Type B pancreatic cell (in vitro differentiated cells): ENCODE measurements around the gene RAB6C. TPM values are rescaled to one million over a fixed set of nuclear protein-coding genes. Genes with fewer than 3 reads are reported as not detected.
"Not testable (repeated sequence)": the region's sequence is repeated elsewhere in the genome, so short reads cannot be mapped to it uniquely, and the experiment has no call there.

Source experiments
- DNase-seq: peaks from one replicate; pipeline ENCODE4 v3.0.0; 2021; ENCODE audit warnings: mixed read lengths; ENCODE audit not compliant: unreplicated experiment; ENCODE audit errors: extremely low spot score
- H3K27ac Mint-ChIP-seq: 2 replicates; pipeline ENCODE4 v1.8.0; 2021; ENCODE audit warnings: mild to moderate bottlenecking, mixed read lengths
- H3K27me3 Mint-ChIP-seq: 2 replicates; pipeline ENCODE4 v1.8.0; 2021; ENCODE audit warnings: mixed read lengths
- H3K36me3 Mint-ChIP-seq: 2 replicates; pipeline ENCODE4 v1.8.0; 2021; ENCODE audit warnings: mixed read lengths
- H3K4me1 Mint-ChIP-seq: one replicate; pipeline ENCODE4 v1.8.0; 2021; ENCODE audit warnings: mixed read lengths; ENCODE audit not compliant: unreplicated experiment
- H3K4me3 Mint-ChIP-seq: 2 replicates; pipeline ENCODE4 v1.8.0; 2021; ENCODE audit warnings: mild to moderate bottlenecking, mixed read lengths
- H3K9me3 Mint-ChIP-seq: 2 replicates; pipeline ENCODE4 v1.8.0; 2021; ENCODE audit warnings: mixed read lengths
- CTCF ChIP-seq: fragments of 200-600 bp; sonication (generic); conservative IDR thresholded peaks from 2 replicates; pipeline ENCODE4 v1.5.0; 2021; ENCODE audit warnings: antibody characterized with exemption, mild to moderate bottlenecking
- total RNA-seq: library from RNA; stranded (reverse); gene quantifications from 2 replicates; pipeline ENCODE4 v1.2.1, GENCODE V29; 2021; ENCODE audit warnings: low replicate concordance

Gene RAB6C
- total RNA-seq, 1 donor from 2014 or later, result 0.29 TPM

GRCh38 chr2:129945557-129945956 is 33.9 kb upstream of the RAB6C start:
- no peak for TF ChIP-seq CTCF
- H3K27ac Mint-ChIP-seq, result no peak overlapping the region

GRCh38 chr2:129947712-129948111 is 31.8 kb upstream of the RAB6C start:
- H3K36me3 Mint-ChIP-seq, H3K27me3 Mint-ChIP-seq, H3K27ac Mint-ChIP-seq, H3K4me3 Mint-ChIP-seq, H3K4me1 Mint-ChIP-seq, DNase-seq, H3K9me3 Mint-ChIP-seq: not testable (repeated sequence)

More at GRCh38 chr2:129945557-129945956, 33.9 kb upstream of the RAB6C start:
- no peak for DNase-seq
- H3K36me3 Mint-ChIP-seq, result no peaks in the 10 kb centered on the region
- no peaks in the 10 kb centered on the region for H3K9me3 Mint-ChIP-seq
- H3K4me3 Mint-ChIP-seq, result no peak overlapping the region
- no peaks in the 10 kb centered on the region for H3K4me1 Mint-ChIP-seq
- peaks cover 3% of the 10 kb centered on the region for H3K27me3 Mint-ChIP-seq

GRCh38 chr2:129956171-129956570 is 23.3 kb upstream of the RAB6C start:
- H3K36me3 Mint-ChIP-seq, H3K4me3 Mint-ChIP-seq, DNase-seq, H3K4me1 Mint-ChIP-seq, H3K27ac Mint-ChIP-seq, H3K27me3 Mint-ChIP-seq, H3K9me3 Mint-ChIP-seq: not testable (repeated sequence)

GRCh38 chr2:129957891-129958290 is 21.6 kb upstream of the RAB6C start:
- no peaks in the 10 kb centered on the region for H3K9me3 Mint-ChIP-seq
- H3K27me3 Mint-ChIP-seq, result peaks cover 4% of the 10 kb centered on the region
- H3K36me3 Mint-ChIP-seq, result no peaks in the 10 kb centered on the region
- no peak for TF ChIP-seq CTCF
- no peak for DNase-seq
- H3K27ac Mint-ChIP-seq, result no peak overlapping the region
- H3K4me1 Mint-ChIP-seq, result peaks cover 4% of the 10 kb centered on the region
- no peak overlapping the region for H3K4me3 Mint-ChIP-seq

GRCh38 chr2:129958736-129959135 is 20.7 kb upstream of the RAB6C start:
- not testable (repeated sequence) for DNase-seq, H3K27ac Mint-ChIP-seq, H3K9me3 Mint-ChIP-seq, H3K4me1 Mint-ChIP-seq, H3K4me3 Mint-ChIP-seq, H3K36me3 Mint-ChIP-seq, H3K27me3 Mint-ChIP-seq

- not testable (repeated sequence) for H3K36me3 Mint-ChIP-seq, H3K4me3 Mint-ChIP-seq, DNase-seq, H3K27ac Mint-ChIP-seq, H3K9me3 Mint-ChIP-seq, H3K4me1 Mint-ChIP-seq
- peaks cover 26% of the 10 kb centered on the region for H3K27me3 Mint-ChIP-seq
These were observed 10.9 kb upstream of the RAB6C start for GRCh38 chr2:129968605-129969004.

- H3K4me3 Mint-ChIP-seq, result no peak overlapping the region
- H3K27ac Mint-ChIP-seq, result no peak overlapping the region
- H3K4me1 Mint-ChIP-seq, result no peaks in the 10 kb centered on the region
- no peaks in the 10 kb centered on the region for H3K36me3 Mint-ChIP-seq
- H3K9me3 Mint-ChIP-seq, result no peaks in the 10 kb centered on the region
- no peak for DNase-seq
- no peak for TF ChIP-seq CTCF
- H3K27me3 Mint-ChIP-seq, result peaks cover 47% of the 10 kb centered on the region
These were observed 4.3 kb upstream of the RAB6C start for GRCh38 chr2:129975016-129975774.

- H3K27me3 Mint-ChIP-seq, result peaks cover 61% of the 10 kb centered on the region
- not testable (repeated sequence) for H3K27ac Mint-ChIP-seq, DNase-seq, H3K4me1 Mint-ChIP-seq, H3K9me3 Mint-ChIP-seq, H3K4me3 Mint-ChIP-seq, H3K36me3 Mint-ChIP-seq
These were observed 2.5 kb upstream of the RAB6C start for GRCh38 chr2:129976969-129977368.
